CD14-positive monocyte (primary cell): Measurements from ENCODE around the gene TMTC2. TPM values are rescaled to one million over a fixed set of nuclear protein-coding genes. Genes with fewer than 3 reads are reported as not detected.

Source experiments
- DNase-seq, 3 donors: peaks; one replicate each; pipeline ENCODE4 v3.0.0-alpha.2; 2011 to 2022
- H2AFZ ChIP-seq: 2 replicates; pipeline ENCODE4 v1.6.0; 2012; ENCODE audit warnings: mild to moderate bottlenecking, low read depth, low read length, inconsistent platforms; ENCODE audit not compliant: insufficient read depth, poor library complexity, severe bottlenecking
- H3K27ac ChIP-seq, 2 donors: 1 replicate in 1 of 2; 2 replicates in 1 of 2; pipeline ENCODE4 v1.5.1; 2012 to 2013; ENCODE audit warnings: low read length in 2 of 2, control low read depth in 1 of 2, inconsistent platforms in 1 of 2, low read depth in 1 of 2, mild to moderate bottlenecking in 1 of 2
- H3K27me3 ChIP-seq, 2 donors: one replicate each; pipeline versions ENCODE4 v1.6.0 to v1.6.1; 2011 to 2013; ENCODE audit warnings: low read length in 2 of 2; ENCODE audit not compliant: control insufficient read depth in 2 of 2, insufficient read depth in 2 of 2
- H3K36me3 ChIP-seq, 2 donors: replicated peaks in 1 of 2; 1 replicate in 1 of 2; 2 replicates in 1 of 2; pipeline versions ENCODE4 v1.5.1 to v1.6.1; 2012 to 2013; ENCODE audit warnings: low read length in 2 of 2, control low read depth in 1 of 2, inconsistent platforms in 1 of 2, mild to moderate bottlenecking in 1 of 2; ENCODE audit not compliant: insufficient read depth in 2 of 2, control insufficient read depth in 1 of 2
- H3K4me1 ChIP-seq, 2 donors: 1 replicate in 1 of 2; 2 replicates in 1 of 2; pipeline versions ENCODE4 v1.5.1 to v1.6.1; 2012 to 2013; ENCODE audit warnings: low read length in 2 of 2, control low read depth in 1 of 2, inconsistent platforms in 1 of 2, mild to moderate bottlenecking in 1 of 2, moderate library complexity in 1 of 2; ENCODE audit not compliant: insufficient read depth in 2 of 2, control insufficient read depth in 1 of 2
- H3K4me2 ChIP-seq: replicated peaks from 2 replicates; pipeline ENCODE3; 2012; ENCODE audit warnings: low read length, moderate library complexity, mild to moderate bottlenecking; ENCODE audit not compliant: poor library complexity, severe bottlenecking; ENCODE audit errors: extremely low read depth
- H3K4me3 ChIP-seq, 3 experiments: fragments of 200-600 bp in 1 of 3; sonication (generic) in 1 of 3; replicated peaks in 1 of 3; 1 replicate in 2 of 3; 2 replicates in 1 of 3; pipeline ENCODE4 v1.5.1; 2011 to 2013; ENCODE audit warnings: low read length in 3 of 3, mild to moderate bottlenecking in 3 of 3, control low read depth in 2 of 3, low read depth in 2 of 3, inconsistent platforms in 1 of 3, moderate library complexity in 1 of 3
- H3K79me2 ChIP-seq: 2 replicates; pipeline ENCODE4 v1.6.0; 2012; ENCODE audit warnings: mild to moderate bottlenecking, control low read depth, inconsistent platforms, low read length, moderate library complexity; ENCODE audit not compliant: insufficient read depth
- H3K9ac ChIP-seq: 2 replicates; pipeline ENCODE4 v1.6.0; 2017; ENCODE audit warnings: low read length, mild to moderate bottlenecking; ENCODE audit not compliant: insufficient read depth, poor library complexity, severe bottlenecking
- H3K9me3 ChIP-seq, 2 donors: replicated peaks in 1 of 2; 1 replicate in 1 of 2; 2 replicates in 1 of 2; pipeline versions ENCODE4 v1.5.1 to v1.6.1; 2012 to 2013; ENCODE audit warnings: low read length in 2 of 2, control low read depth in 1 of 2; ENCODE audit not compliant: control insufficient read depth in 1 of 2, insufficient read depth in 1 of 2
- H4K20me1 ChIP-seq: 2 replicates; pipeline ENCODE4 v1.6.0; 2012; ENCODE audit warnings: mild to moderate bottlenecking, low read length, control low read depth, moderate library complexity; ENCODE audit not compliant: insufficient read depth
- H3K27ac Mint-ChIP-seq, 7 donors: one replicate each; pipeline ENCODE4 v1.8.0; 2020; ENCODE audit warnings: mild to moderate bottlenecking in 7 of 7, mixed read lengths in 7 of 7, moderate library complexity in 6 of 7, inconsistent platforms in 2 of 7
- H3K27me3 Mint-ChIP-seq, 3 donors: one replicate each; pipeline ENCODE4 v1.8.0; 2021 to 2022; ENCODE audit warnings: low read depth in 3 of 3, mild to moderate bottlenecking in 3 of 3, mixed read lengths in 3 of 3, moderate library complexity in 3 of 3, inconsistent platforms in 1 of 3
- H3K36me3 Mint-ChIP-seq, 2 donors: one replicate each; pipeline ENCODE4 v1.8.0; 2020; ENCODE audit warnings: mixed read lengths in 2 of 2, inconsistent platforms in 1 of 2, mild to moderate bottlenecking in 1 of 2
- H3K4me1 Mint-ChIP-seq: one replicate; pipeline ENCODE4 v1.8.0; 2020; ENCODE audit warnings: mild to moderate bottlenecking, mixed read lengths
- H3K4me3 Mint-ChIP-seq, 2 donors: one replicate each; pipeline ENCODE4 v1.8.0; 2020; ENCODE audit warnings: mild to moderate bottlenecking in 2 of 2, mixed read lengths in 2 of 2, moderate library complexity in 1 of 2
- H3K9me3 Mint-ChIP-seq, 7 donors: one replicate each; pipeline ENCODE4 v1.8.0; 2020 to 2022; ENCODE audit warnings: mixed read lengths in 7 of 7, mild to moderate bottlenecking in 6 of 7, moderate library complexity in 6 of 7, inconsistent platforms in 2 of 7
- CTCF ChIP-seq: fragments of 200-600 bp; IDR thresholded peaks from one replicate; pipeline ENCODE4 v1.8.0; 2022; ENCODE audit warnings: antibody characterized with exemption, mild to moderate bottlenecking
- WGBS: methylation state at CpG from one replicate; pipeline ENCODE4 v1.1.5; 2013; ENCODE audit warnings: missing lambda C conversion rate; ENCODE audit not compliant: insufficient coverage; 5-methylcytosine and 5-hydroxymethylcytosine counted together
- intact Hi-C, 2 donors: fragments of 100-400 bp; cut with micrococcal nuclease; formaldehyde crosslinking; loops; one replicate each; pipeline versions ENCODE4 v1.15.0 to v1.15.1; 2023
- polyA plus RNA-seq, 3 donors: library from polyadenylated mRNA; depleted of rRNA in 1 of 3; unstranded in 2 of 3; stranded (reverse) in 1 of 3; fragments of 300-500 nt in 2 of 3; fragments of >200 nt in 1 of 3; fragmentation: Illumina TruSeq in 2 of 3; gene quantifications; 1 replicate in 2 of 3; 2 replicates in 1 of 3; pipeline ENCODE4 v1.2.3, GENCODE V29; 2012 to 2021

Gene TMTC2
- polyA plus RNA-seq, 3 donors: 2.5 to 15.7 (median 3.3) TPM

- Mint-ChIP-seq H3K4me3 (no peak overlapping the region), H3K27me3 (no peaks in the 10 kb centered on the region), H3K4me1 (peaks cover 18% of the 10 kb centered on the region), H3K36me3 (peaks cover 27 to 38% of the 10 kb centered on the region in 2 donors), H3K27ac (no peak overlapping the region), H3K9me3 (no peaks in the 10 kb centered on the region)
- Histone ChIP-seq H3K27me3 (no peaks in the 10 kb centered on the region), H2AFZ (no peak overlapping the region), H3K36me3 (peaks cover 5 to 19% of the 10 kb centered on the region in 2 donors), H3K27ac (no peak overlapping the region), H3K4me1 (peaks cover 0 to 3% of the 10 kb centered on the region in 2 donors), H3K4me2 (no peak overlapping the region), H3K4me3 (no peak overlapping the region), H3K9me3 (no peaks in the 10 kb centered on the region), H4K20me1 (no peaks in the 10 kb centered on the region), H3K79me2 (no peaks in the 10 kb centered on the region), H3K9ac (no peak overlapping the region)
- whole genome bisulfite sequencing: no CpG with 5 or more reads among the region's 2 CpGs
- intact Hi-C loops: no loop called here
- DNase-seq: no peak
- no peak for TF ChIP-seq CTCF
These were observed 69.6 kb downstream of the TMTC2 start for GRCh38 chr12:82756303-82756702.

- DNase-seq: no peak
- no peaks in the 10 kb centered on the region for H3K27me3 Mint-ChIP-seq
- intact Hi-C loops: no loop called here
- no peak overlapping the region for H3K27ac Mint-ChIP-seq
- no peaks in the 10 kb centered on the region for H3K9me3 Mint-ChIP-seq
- no peaks in the 10 kb centered on the region for H3K79me2 ChIP-seq
- no peak overlapping the region for H3K4me3 Mint-ChIP-seq
- H3K36me3 Mint-ChIP-seq: peaks cover 28 to 44% of the 10 kb centered on the region in 2 donors
- H2AFZ ChIP-seq: no peak overlapping the region
- no peak overlapping the region for H3K9ac ChIP-seq
- no CpG with 5 or more reads among the region's 1 CpG for WGBS
- no peaks in the 10 kb centered on the region for H4K20me1 ChIP-seq
- H3K27me3 ChIP-seq: no peaks in the 10 kb centered on the region
- no peak for TF ChIP-seq CTCF
- H3K4me1 Mint-ChIP-seq: peaks cover 19% of the 10 kb centered on the region
- no peak overlapping the region for H3K4me2 ChIP-seq
- H3K36me3 ChIP-seq: peaks cover 5 to 27% of the 10 kb centered on the region in 2 donors
- H3K4me1 ChIP-seq: peaks cover 0 to 3% of the 10 kb centered on the region in 2 donors
- H3K4me3 ChIP-seq: no peak overlapping the region
- no peak overlapping the region for H3K27ac ChIP-seq
- H3K9me3 ChIP-seq: no peaks in the 10 kb centered on the region
These were observed 70.4 kb downstream of the TMTC2 start for GRCh38 chr12:82757059-82757458.
